SK-N-SH treated with all-trans-retinoic acid at 6 μM for 48 hours (cell line): ENCODE measurements around the gene TXLNA.

Experiments
- ATAC-seq: fragments of 200-7000 bp; cut with Tn5 transposase; 3 replicates; pipeline ENCODE4 v1.9.1; 2020; ENCODE audit warnings: mild to moderate bottlenecking, moderate library complexity
- ARNTL ChIP-seq: fragments of 450-650 bp; formaldehyde crosslinking; IDR thresholded peaks from 2 replicates; pipeline ENCODE4 v1.5.0; 2020; ENCODE audit warnings: low read depth, mild to moderate bottlenecking, moderate library complexity, borderline replicate concordance
- BACH2 ChIP-seq: fragments of 250-450 bp; sonication (Bioruptor Pico); IDR thresholded peaks from 2 replicates; pipeline ENCODE4 v1.9.0; 2021; ENCODE audit warnings: mild to moderate bottlenecking, borderline replicate concordance
- CREB5 ChIP-seq: fragments of 250-450 bp; sonication (Bioruptor Pico); IDR thresholded peaks from 2 replicates; pipeline ENCODE4 v1.5.1; 2020; ENCODE audit warnings: low read depth, mild to moderate bottlenecking, moderate library complexity
- ESRRG ChIP-seq: fragments of 250-450 bp; sonication (Bioruptor Pico); IDR thresholded peaks from 2 replicates; pipeline ENCODE4 v1.6.1; 2021; ENCODE audit warnings: mild to moderate bottlenecking
- GLIS3 ChIP-seq: fragments of 250-450 bp; sonication (Bioruptor Pico); IDR thresholded peaks from 2 replicates; pipeline ENCODE4 v1.5.0; 2020; ENCODE audit warnings: mild to moderate bottlenecking, moderate library complexity
- POU6F1 ChIP-seq: fragments of 250-450 bp; sonication (Bioruptor Pico); IDR thresholded peaks from 2 replicates; pipeline ENCODE4 v1.8.0; 2021; ENCODE audit warnings: low read depth, mild to moderate bottlenecking, moderate library complexity, borderline replicate concordance
- PPARA ChIP-seq: fragments of 250-450 bp; sonication (Bioruptor Pico); IDR thresholded peaks from 2 replicates; pipeline ENCODE4 v1.5.0; 2020; ENCODE audit warnings: mild to moderate bottlenecking, borderline replicate concordance
- SNAI2 ChIP-seq: fragments of 250-450 bp; sonication (Bioruptor Pico); IDR thresholded peaks from 2 replicates; pipeline ENCODE4 v1.5.0; 2020; ENCODE audit warnings: mild to moderate bottlenecking, moderate library complexity
- TCF4 ChIP-seq: fragments of 250-450 bp; sonication (Bioruptor Pico); IDR thresholded peaks from 2 replicates; pipeline ENCODE4 v1.8.0; 2021; ENCODE audit warnings: mild to moderate bottlenecking, moderate library complexity, borderline replicate concordance
- TOX ChIP-seq: fragments of 250-450 bp; sonication (Bioruptor Pico); IDR thresholded peaks from 2 replicates; pipeline ENCODE4 v1.8.0; 2021; ENCODE audit warnings: mild to moderate bottlenecking, moderate library complexity, borderline replicate concordance
- TSHZ2 ChIP-seq: fragments of 250-450 bp; sonication (Bioruptor Pico); IDR thresholded peaks from 2 replicates; pipeline ENCODE4 v1.5.0; 2020; ENCODE audit warnings: mild to moderate bottlenecking, moderate library complexity
- ZC3H10 ChIP-seq: fragments of 250-450 bp; sonication (Bioruptor Pico); IDR thresholded peaks from 2 replicates; pipeline ENCODE4 v1.5.1; 2021; ENCODE audit warnings: mild to moderate bottlenecking, moderate library complexity
- ZFP30 ChIP-seq: fragments of 450-650 bp; formaldehyde crosslinking; IDR thresholded peaks from 2 replicates; pipeline ENCODE4 v1.5.0; 2022; ENCODE audit warnings: mild to moderate bottlenecking, moderate library complexity
- ZNF565 ChIP-seq: fragments of 450-650 bp; formaldehyde crosslinking; conservative IDR thresholded peaks from 2 replicates; pipeline ENCODE4 v1.5.0; 2020; ENCODE audit warnings: low read depth, mild to moderate bottlenecking, moderate library complexity
- ZNF70 ChIP-seq: fragments of 450-650 bp; formaldehyde crosslinking; IDR thresholded peaks from 2 replicates; pipeline ENCODE4 v1.5.0; 2020; ENCODE audit warnings: mild to moderate bottlenecking, moderate library complexity
- ZNF8 ChIP-seq: fragments of 450-650 bp; formaldehyde crosslinking; IDR thresholded peaks from 2 replicates; pipeline ENCODE4 v1.5.0; 2020; ENCODE audit warnings: mild to moderate bottlenecking, moderate library complexity
- TF ChIP-seq, protein P1 (sequence below): fragments of 250-450 bp; sonication (Bioruptor Pico); IDR thresholded peaks from 2 replicates; pipeline ENCODE4 v1.5.1; 2021; ENCODE audit warnings: mild to moderate bottlenecking, moderate library complexity

TXLNA gene

GRCh38 chr1:32240140-32240951, 60.9 kb downstream of the TXLNA start (continued):
- no peak for TF ChIP-seq TCF4 (CRISPR knock-in tag)

DNA sequence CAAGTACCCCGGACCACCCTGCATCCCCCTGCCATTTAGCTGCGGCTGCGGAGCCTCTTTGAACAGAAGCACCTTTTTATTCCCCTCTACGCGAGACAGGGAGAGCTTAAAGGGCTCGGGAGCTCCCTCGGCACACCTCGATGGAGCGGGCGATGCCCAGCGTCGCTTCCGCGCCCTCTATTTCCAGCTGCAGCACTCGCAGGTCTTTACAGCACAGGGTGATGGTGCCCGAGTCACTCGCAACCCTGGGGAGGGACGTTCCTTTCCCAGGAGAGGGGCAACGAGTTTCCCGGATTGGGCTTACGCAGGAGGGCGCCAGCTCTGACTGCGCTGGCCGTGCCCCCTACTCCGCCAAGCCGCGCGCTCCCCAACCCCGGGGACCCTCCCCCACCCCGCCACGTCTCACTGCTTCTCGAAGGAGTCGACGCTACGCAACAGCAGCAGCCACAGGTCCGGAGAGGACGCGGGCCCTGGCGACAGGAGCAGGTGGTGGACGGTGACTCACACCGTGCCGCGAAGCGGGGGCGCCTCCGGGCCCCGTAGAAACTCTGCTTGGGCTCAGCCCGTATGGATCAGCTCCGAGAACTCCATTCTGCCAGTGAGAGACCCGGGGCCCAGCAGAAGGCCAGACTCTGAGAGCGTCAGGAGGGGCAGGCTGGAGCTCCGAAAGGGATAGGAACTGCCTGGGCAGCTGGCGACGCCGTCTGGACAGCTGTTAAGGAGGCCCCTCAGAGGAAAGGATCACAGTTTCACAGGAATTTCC, 61.7 kb downstream of the TXLNA start:
- peak; percentile 67 for ATAC-seq

GRCh38 chr1:32242341-32242851, 62.9 kb downstream of the TXLNA start:
- ATAC-seq, result no peak
- TF ChIP-seq TSHZ2 (CRISPR knock-in tag) (no peak), ZFP30 (no peak), POU6F1 (CRISPR knock-in tag) (no peak)
- TF ChIP-seq, all 23 proteins: peak for 0

More for the DNA sequence above, 61.7 kb downstream of the TXLNA start:
- TF ChIP-seq ARNTL (CRISPR knock-in tag) (no peak), ZNF565 (CRISPR knock-in tag) (no peak), ZC3H10 (no peak), ZNF70 (CRISPR knock-in tag) (no peak), ZFP30 (no peak)
- TF ChIP-seq, all 23 proteins: peak for 0

DNA sequence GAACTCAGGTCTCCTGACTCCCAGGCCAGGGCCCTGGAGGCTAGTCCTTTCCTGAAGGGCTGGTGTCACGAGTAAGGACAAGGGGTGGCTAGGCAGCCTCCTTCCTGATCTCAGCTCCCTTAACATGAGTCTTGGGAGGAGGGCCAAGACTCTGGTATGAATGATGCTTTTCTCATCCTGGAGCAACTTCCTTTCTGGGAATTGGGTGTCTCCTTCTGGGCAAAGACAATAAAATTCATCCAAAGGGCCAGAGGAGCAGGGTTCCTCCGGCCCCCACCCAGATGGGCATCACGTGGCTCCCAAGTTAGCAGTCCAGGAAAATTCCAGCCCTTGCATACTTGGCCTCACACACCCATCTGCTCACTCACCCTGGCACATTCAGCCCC, 67.4 kb downstream of the TXLNA start, which contains the start of gene FAM167B:
Gene FAM167B (plus strand): TSS at position 335 of the 386 bp plus-strand sequence. CDS start 200 bp downstream, outside the sequence.
- TF ChIP-seq TOX (CRISPR knock-in tag), result no peak
- no peak for TF ChIP-seq ZNF8
- TF ChIP-seq PPARA (CRISPR knock-in tag), result no peak
- no peak for TF ChIP-seq ZNF70 (CRISPR knock-in tag)
- no peak for TF ChIP-seq GLIS3 (CRISPR knock-in tag)
- no peak for TF ChIP-seq ZNF565 (CRISPR knock-in tag)
- TF ChIP-seq, protein P1, sequence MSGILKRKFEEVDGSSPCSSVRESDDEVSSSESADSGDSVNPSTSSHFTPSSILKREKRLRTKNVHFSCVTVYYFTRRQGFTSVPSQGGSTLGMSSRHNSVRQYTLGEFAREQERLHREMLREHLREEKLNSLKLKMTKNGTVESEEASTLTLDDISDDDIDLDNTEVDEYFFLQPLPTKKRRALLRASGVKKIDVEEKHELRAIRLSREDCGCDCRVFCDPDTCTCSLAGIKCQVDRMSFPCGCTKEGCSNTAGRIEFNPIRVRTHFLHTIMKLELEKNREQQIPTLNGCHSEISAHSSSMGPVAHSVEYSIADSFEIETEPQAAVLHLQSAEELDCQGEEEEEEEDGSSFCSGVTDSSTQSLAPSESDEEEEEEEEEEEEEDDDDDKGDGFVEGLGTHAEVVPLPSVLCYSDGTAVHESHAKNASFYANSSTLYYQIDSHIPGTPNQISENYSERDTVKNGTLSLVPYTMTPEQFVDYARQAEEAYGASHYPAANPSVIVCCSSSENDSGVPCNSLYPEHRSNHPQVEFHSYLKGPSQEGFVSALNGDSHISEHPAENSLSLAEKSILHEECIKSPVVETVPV (CRISPR knock-in tag), result no peak
- no peak for TF ChIP-seq SNAI2
- TF ChIP-seq TCF4 (CRISPR knock-in tag), result no peak
- no peak for TF ChIP-seq TSHZ2 (CRISPR knock-in tag)
- no peak for TF ChIP-seq ZFP30
- TF ChIP-seq POU6F1 (CRISPR knock-in tag), result no peak
- no peak for TF ChIP-seq BACH2 (CRISPR knock-in tag)
- no peak for TF ChIP-seq ZC3H10
- TF ChIP-seq ARNTL (CRISPR knock-in tag), result no peak
- TF ChIP-seq ESRRG (CRISPR knock-in tag), result no peak
- TF ChIP-seq CREB5 (CRISPR knock-in tag), result no peak
- ATAC-seq, result peak; percentile 49
